Psoas muscle (tissue), 8 donors: ENCODE data around the gene DPCD. TPM values are rescaled to one million over a fixed set of nuclear protein-coding genes. Genes with fewer than 3 reads are reported as not detected.

Source experiments
- ATAC-seq, 4 donors: fragments of 200-7000 bp; cut with Tn5 transposase; one replicate each; pipeline ENCODE4 v1.9.1; 2020; ENCODE audit warnings: moderate library complexity in 3 of 4, mild to moderate bottlenecking in 2 of 4
- DNase-seq, 2 donors: peaks; one replicate each; pipeline ENCODE4 v3.0.0-alpha.2; 2020
- H3K27ac ChIP-seq: fragments of 200-600 bp; one replicate; pipeline ENCODE4 v1.8.0; 2022
- H3K27me3 ChIP-seq, 3 donors: fragments of 200-600 bp in 1 of 3; one replicate each; pipeline versions ENCODE4 v1.6.1 to v1.8.0; 2013 to 2022; ENCODE audit warnings: low read length in 2 of 3, mild to moderate bottlenecking in 2 of 3, moderate library complexity in 1 of 3; ENCODE audit not compliant: insufficient read depth in 3 of 3
- H3K36me3 ChIP-seq, 2 donors: fragments of 200-600 bp in 1 of 2; one replicate each; pipeline versions ENCODE4 v1.6.1 to v1.8.0; 2013 to 2022; ENCODE audit warnings: low read depth in 1 of 2, mild to moderate bottlenecking in 1 of 2, moderate library complexity in 1 of 2; ENCODE audit not compliant: insufficient read depth in 1 of 2
- H3K4me1 ChIP-seq: fragments of 200-600 bp; one replicate; pipeline ENCODE4 v1.8.0; 2022
- H3K4me3 ChIP-seq: fragments of 200-600 bp; one replicate; pipeline ENCODE4 v1.8.0; 2022; ENCODE audit warnings: mild to moderate bottlenecking
- H3K9me3 ChIP-seq: fragments of 200-600 bp; one replicate; pipeline ENCODE4 v1.8.0; 2022
- WGBS, 3 donors: extraction: QIAGEN DNeasy Blood & Tissue Kit; methylation state at CpG; one replicate each; pipeline versions ENCODE4 v1.1.6 to v1.1.7; 2013; 5-methylcytosine and 5-hydroxymethylcytosine counted together
- intact Hi-C, 2 donors: fragments of 100-400 bp; cut with DNase I; formaldehyde crosslinking; loops; one replicate each; pipeline versions ENCODE4 v1.11.0 to v1.14.2; 2022
- polyA plus RNA-seq, 3 donors: library from polyadenylated mRNA; stranded (reverse); fragments of 200-250 nt; gene quantifications; one replicate each; pipeline ENCODE4 v1.2.3, GENCODE V29; 2013
- total RNA-seq, 4 donors: library from RNA; stranded (reverse); fragmentation: NEBNext Ultra II Directional in 2 of 4; extraction: Animal tissue kit (Norgen Biotek cat#: 25700) in 2 of 4; gene quantifications; one replicate each; pipeline versions ENCODE4 v1.2.1 to v1.2.4, GENCODE V29; 2021 to 2023
- TF ChIP-seq, protein P1 (sequence below): fragments of 200-600 bp; IDR thresholded peaks from one replicate; pipeline ENCODE4 v1.8.0; 2022; ENCODE audit warnings: antibody characterized with exemption
- donor health status: healthy with polysubstance abuse.
- donor health status: DM: no; HTN: no; CAD: no; lungs with moderate emphysema.
- donor health status: Bipolar disorder and iron deficiency.
- donor health status: healthy.
- donor health status: DM: yes; HTN: yes; CAD: no.
- donor health status: DM: no; HTN: no; CAD: no.
- donor health status: DM: no; HTN: no; CAD: no.
- donor health status: DM: yes; HTN: yes; CAD: no.

Gene DPCD
- total and polyA plus RNA-seq, 7 donors = 6.6 to 27.4 (median 12.2) TPM

DNA sequence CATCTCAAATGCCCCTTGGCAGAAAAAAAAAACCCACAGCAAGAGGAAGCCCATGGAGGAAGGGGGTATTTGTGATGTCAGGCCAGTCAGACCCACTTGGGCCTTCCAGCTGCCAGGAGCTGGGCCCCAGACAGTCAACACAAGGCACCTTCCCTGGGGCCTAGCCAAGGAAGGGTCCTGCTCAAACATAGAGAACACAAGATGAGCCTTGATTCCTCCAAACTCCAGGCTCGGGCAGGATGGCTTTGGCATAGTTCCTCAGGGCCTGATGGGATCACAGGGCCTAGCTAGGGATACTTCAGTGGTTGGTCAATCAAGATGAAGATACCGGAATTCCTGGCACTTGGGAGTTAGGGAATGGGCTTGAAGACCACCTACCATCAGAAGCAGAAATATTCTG, 30.8 kb downstream of the DPCD start:
- Histone ChIP-seq H3K9me3 (no peaks in the 10 kb centered on the region), H3K36me3 (peaks cover 0 to 34% of the 10 kb centered on the region in 2 donors), H3K4me1 (peaks cover 5% of the 10 kb centered on the region), H3K4me3 (no peak overlapping the region), H3K27ac (no peak overlapping the region), H3K27me3 (no peaks in the 10 kb centered on the region)
- DNase-seq = no peak
- no peak for ATAC-seq
- intact Hi-C loops = no loop called here
- TF ChIP-seq, protein P1, sequence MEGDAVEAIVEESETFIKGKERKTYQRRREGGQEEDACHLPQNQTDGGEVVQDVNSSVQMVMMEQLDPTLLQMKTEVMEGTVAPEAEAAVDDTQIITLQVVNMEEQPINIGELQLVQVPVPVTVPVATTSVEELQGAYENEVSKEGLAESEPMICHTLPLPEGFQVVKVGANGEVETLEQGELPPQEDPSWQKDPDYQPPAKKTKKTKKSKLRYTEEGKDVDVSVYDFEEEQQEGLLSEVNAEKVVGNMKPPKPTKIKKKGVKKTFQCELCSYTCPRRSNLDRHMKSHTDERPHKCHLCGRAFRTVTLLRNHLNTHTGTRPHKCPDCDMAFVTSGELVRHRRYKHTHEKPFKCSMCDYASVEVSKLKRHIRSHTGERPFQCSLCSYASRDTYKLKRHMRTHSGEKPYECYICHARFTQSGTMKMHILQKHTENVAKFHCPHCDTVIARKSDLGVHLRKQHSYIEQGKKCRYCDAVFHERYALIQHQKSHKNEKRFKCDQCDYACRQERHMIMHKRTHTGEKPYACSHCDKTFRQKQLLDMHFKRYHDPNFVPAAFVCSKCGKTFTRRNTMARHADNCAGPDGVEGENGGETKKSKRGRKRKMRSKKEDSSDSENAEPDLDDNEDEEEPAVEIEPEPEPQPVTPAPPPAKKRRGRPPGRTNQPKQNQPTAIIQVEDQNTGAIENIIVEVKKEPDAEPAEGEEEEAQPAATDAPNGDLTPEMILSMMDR = no peak
- WGBS, 3 donors = 89 to 93% (median 93%) methylated on average over 2 of the region's 2 CpGs

DNA sequence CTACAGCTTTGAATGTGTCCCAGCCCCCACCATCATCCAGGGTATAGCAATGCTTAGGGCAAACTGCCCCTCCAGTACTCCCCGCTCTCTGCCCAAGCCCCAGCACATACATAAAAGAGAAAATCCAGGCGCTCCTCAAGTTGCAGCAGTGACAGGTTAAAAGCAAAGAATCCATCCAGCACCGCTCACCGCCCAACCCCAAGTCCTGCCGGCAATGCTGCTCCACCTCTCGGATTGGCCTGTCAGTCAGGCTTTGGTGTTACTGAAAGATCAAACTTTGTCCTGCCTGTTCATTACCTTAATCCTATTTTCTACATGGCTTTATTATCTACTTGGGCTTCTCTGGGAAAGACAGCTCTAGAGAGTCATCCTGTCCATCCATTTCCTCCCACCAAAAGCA, 31.9 kb downstream of the DPCD start:
- TF ChIP-seq, protein P1 = no peak

DNA sequence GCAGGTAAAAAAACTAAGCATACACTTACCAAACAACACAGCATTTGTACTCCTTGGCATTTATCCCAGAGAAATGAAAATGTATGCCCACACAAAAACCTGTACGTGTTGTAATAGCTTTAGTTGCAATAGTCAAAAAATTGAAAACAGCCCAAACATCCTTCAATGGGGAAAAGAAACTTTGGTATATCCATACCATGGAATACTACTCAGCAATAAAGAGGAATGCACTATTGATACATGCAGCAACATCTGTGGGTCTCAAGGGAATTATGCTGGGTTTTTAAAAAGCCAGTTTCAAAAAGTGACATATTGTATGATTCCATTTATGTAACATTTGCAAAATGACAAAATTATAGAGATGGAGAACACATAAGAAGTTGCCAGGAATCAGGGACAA, 35.4 kb downstream of the DPCD start:
- ATAC-seq = no peak
- WGBS, 3 donors = 83 to 95% (median 86%) methylated on average over 1 of the region's 1 CpG
- no peak for DNase-seq
- no peak overlapping the region for H3K4me3 ChIP-seq
- H3K9me3 ChIP-seq = no peaks in the 10 kb centered on the region
- peaks cover 0 to 29% of the 10 kb centered on the region in 2 donors for H3K36me3 ChIP-seq
- no peaks in the 10 kb centered on the region for H3K27me3 ChIP-seq
- no peak overlapping the region for H3K27ac ChIP-seq
- intact Hi-C loops = no loop called here
- peaks cover 25% of the 10 kb centered on the region for H3K4me1 ChIP-seq
- TF ChIP-seq, protein P1 = no peak

More for the DNA sequence above, 31.9 kb downstream of the DPCD start:
- 93 to 97% (median 95%) methylated on average over 6 of the region's 6 CpGs for WGBS, 3 donors
- Histone ChIP-seq H3K27me3 (no peaks in the 10 kb centered on the region), H3K27ac (no peak overlapping the region), H3K9me3 (no peaks in the 10 kb centered on the region), H3K4me1 (peaks cover 8% of the 10 kb centered on the region), H3K4me3 (no peak overlapping the region), H3K36me3 (peaks cover 0 to 34% of the 10 kb centered on the region in 2 donors)
- DNase-seq (no peak), ATAC-seq (no peak)
- intact Hi-C loops = no loop called here

DNA sequence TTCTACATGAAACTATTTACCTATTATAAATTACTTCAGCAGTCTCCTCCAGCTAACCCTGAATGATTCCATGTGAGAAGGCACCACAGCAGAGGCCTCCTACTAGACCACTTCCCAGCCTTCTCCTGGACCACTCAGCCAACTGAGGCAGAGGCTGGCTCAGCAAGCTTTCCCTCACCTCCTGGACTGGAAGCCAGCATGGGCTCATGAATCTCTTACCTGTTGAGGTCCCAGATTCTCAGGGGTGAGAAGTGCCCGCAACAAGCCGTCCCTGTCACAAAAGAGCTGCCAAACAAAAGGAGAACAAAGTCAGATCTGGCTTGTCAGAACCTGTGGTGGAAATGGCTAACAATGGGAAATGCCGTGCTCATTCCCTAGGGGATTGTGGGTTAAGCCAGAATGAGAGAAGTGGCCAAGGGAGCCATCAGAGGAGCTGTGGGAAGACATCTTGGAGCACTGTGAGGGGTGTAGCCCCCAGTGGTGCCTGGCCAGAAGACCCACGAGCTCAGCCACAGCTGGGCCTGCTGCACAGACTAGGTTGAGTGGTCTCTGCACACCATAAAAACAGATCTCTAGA, 36.5 kb downstream of the DPCD start:
- Histone ChIP-seq H3K4me1 (peaks cover 25% of the 10 kb centered on the region), H3K27me3 (no peaks in the 10 kb centered on the region), H3K27ac (no peak overlapping the region), H3K4me3 (no peak overlapping the region), H3K9me3 (no peaks in the 10 kb centered on the region), H3K36me3 (peaks cover 0 to 26% of the 10 kb centered on the region in 2 donors)
- DNase-seq = no peak
- ATAC-seq = no peak
- intact Hi-C loops = no loop called here
- TF ChIP-seq, protein P1 = no peak
- 70 to 72% (median 71%) methylated on average over 4 of the region's 4 CpGs for WGBS, 3 donors
